ENCODE measurements around the gene PLXNA4.

Gene PLXNA4

GRCh38 chr7:132438926-132439325 lies 137.3 kb downstream of the PLXNA4 start:
- TF ChIP-seq ZSCAN16 (tag by site-specific recombination; IDR thresholded peaks at IDR 0.05) (no peak), ZNF239 (tag by site-specific recombination; IDR thresholded peaks at IDR 0.05) (no peak), KLF7 (tag by site-specific recombination; IDR thresholded peaks at IDR 0.05; ENCODE audit: borderline replicate concordance) (no peak)
- no peak overlapping the region for H3K4me3 ChIP-seq (ENCODE audit: low read depth, low read length)
- POLR2A ChIA-PET, result no interaction called here
- CTCF ChIA-PET, result interaction anchor here (0.6 kb wide), 1 partner anchor 201 kb away, joined by 3 read pairs; no protein-coding TSS in a partner anchor
- no peaks in the 10 kb centered on the region for H3K4me1 ChIP-seq (ENCODE audit: control insufficient read depth, insufficient read depth, low read length)
- no peaks in the 10 kb centered on the region for H3K36me3 ChIP-seq (ENCODE audit: control insufficient read depth in 2 of 2, insufficient read depth in 1 of 2, low read length in 2 of 2)
- no peaks in the 10 kb centered on the region for H3K9me3 ChIP-seq (ENCODE audit: control insufficient read depth, insufficient read depth, low read depth, low read length)
- no peak overlapping the region for H3K27ac ChIP-seq (ENCODE audit: extremely low read depth, low read depth, low read length)

- Histone ChIP-seq H3K4me3 (ENCODE audit: low read depth, low read length) (no peak overlapping the region), H3K36me3 (ENCODE audit: control insufficient read depth in 2 of 2, insufficient read depth in 1 of 2, low read length in 2 of 2) (no peaks in the 10 kb centered on the region), H3K9me3 (ENCODE audit: control insufficient read depth, insufficient read depth, low read depth, low read length) (no peaks in the 10 kb centered on the region), H3K27ac (ENCODE audit: extremely low read depth, low read depth, low read length) (no peak overlapping the region), H3K4me1 (ENCODE audit: control insufficient read depth, insufficient read depth, low read length) (no peaks in the 10 kb centered on the region)
- CTCF ChIA-PET, result interaction anchor here (0.5 to 1.0 kb wide), 2 partner anchors 12 to 750 kb away, joined by 3 to 4 read pairs; no protein-coding TSS in a partner anchor
- TF ChIP-seq ZFHX2 (tag by site-specific recombination; conservative IDR thresholded peaks at IDR 0.05), result peak; percentile 15; the same call in 1 of the 2 replicates
- no peak for TF ChIP-seq ATF2 (tag by site-specific recombination; IDR thresholded peaks at IDR 0.05; ENCODE audit: low read depth)
- POLR2A ChIA-PET, result no interaction called here
Measured at GRCh38 chr7:132437730-132438129, 138.5 kb downstream of the PLXNA4 start.

- Histone ChIP-seq H3K27ac (ENCODE audit: extremely low read depth, low read depth, low read length) (no peak overlapping the region), H3K36me3 (ENCODE audit: control insufficient read depth in 2 of 2, insufficient read depth in 1 of 2, low read length in 2 of 2) (no peaks in the 10 kb centered on the region), H3K9me3 (ENCODE audit: control insufficient read depth, insufficient read depth, low read depth, low read length) (no peaks in the 10 kb centered on the region), H3K4me1 (ENCODE audit: control insufficient read depth, insufficient read depth, low read length) (peaks cover under 1% of the 10 kb centered on the region), H3K4me3 (ENCODE audit: low read depth, low read length) (no peak overlapping the region)
- TF ChIP-seq GLI2 (tag by site-specific recombination; IDR thresholded peaks at IDR 0.05; ENCODE audit: borderline replicate concordance, low read depth) (no peak), TCF7L2 (IDR thresholded peaks at IDR 0.05; ENCODE audit: borderline replicate concordance, low read depth, low read length) (no peak), ZNF843 (tag by site-specific recombination; IDR thresholded peaks at IDR 0.05) (no peak), ZNF362 (tag by site-specific recombination; IDR thresholded peaks at IDR 0.05) (no peak), KLF9 (tag by site-specific recombination; IDR thresholded peaks at IDR 0.05; ENCODE audit: low read depth) (no peak), ZNF76 (tag by site-specific recombination; IDR thresholded peaks at IDR 0.05; ENCODE audit: borderline replicate concordance, low read depth) (no peak), SP2 (tag by site-specific recombination; IDR thresholded peaks at IDR 0.05) (no peak), ATF2 (tag by site-specific recombination; IDR thresholded peaks at IDR 0.05; ENCODE audit: low read depth) (no peak), ZNF302 (tag by site-specific recombination; IDR thresholded peaks at IDR 0.05; ENCODE audit: low read depth) (no peak), MZF1 (tag by site-specific recombination; IDR thresholded peaks at IDR 0.05; ENCODE audit: borderline replicate concordance) (no peak), ZNF148 (tag by site-specific recombination; IDR thresholded peaks at IDR 0.05; ENCODE audit: borderline replicate concordance) (no peak), ZNF654 (tag by site-specific recombination; IDR thresholded peaks at IDR 0.05; ENCODE audit: low read depth) (no peak), PBX3 (CRISPR knock-in tag; IDR thresholded peaks at IDR 0.05) (no peak), ZNF670 (tag by site-specific recombination; IDR thresholded peaks at IDR 0.05; ENCODE audit: low read depth) (no peak), ZNF121 (tag by site-specific recombination; IDR thresholded peaks at IDR 0.05) (no peak), ZNF664 (tag by site-specific recombination; IDR thresholded peaks at IDR 0.05) (no peak), GFI1B (tag by site-specific recombination; IDR thresholded peaks at IDR 0.05) (no peak), ZNF274 (IDR thresholded peaks at IDR 0.05; ENCODE audit: low read length) (no peak), ZNF274 (tag by site-specific recombination; IDR thresholded peaks at IDR 0.05; ENCODE audit: borderline replicate concordance) (no peak)
- CTCF ChIA-PET, result interaction anchor here (1.1 kb wide), 1 partner anchor 10 kb away, joined by 3 read pairs; no protein-coding TSS in a partner anchor
- POLR2A ChIA-PET, result no interaction called here
Measured at GRCh38 chr7:132436121-132436520, 140.1 kb downstream of the PLXNA4 start.

Data from HEK293 (cell line).